NCI-H1694 treated with DMSO at 0.1 percent for 48 hours (cell line): ENCODE measurements around the gene PRKCB.

Source experiments
- DNase-seq: peaks from one replicate; lab custom pipeline; 2025; lab: John Stamatoyannopoulos, UW

The PRKCB gene

GRCh38 chr16:23943604-23944003, 107.8 kb downstream of the PRKCB start:
- no peak for DNase-seq

GRCh38 chr16:23944381-23944780, 108.6 kb downstream of the PRKCB start:
- DNase-seq = no peak

GRCh38 chr16:23945243-23945642, 109.5 kb downstream of the PRKCB start:
- DNase-seq = no peak

- DNase-seq = no peak
Measured at GRCh38 chr16:23947838-23948237, 112.1 kb downstream of the PRKCB start.

- no peak for DNase-seq
Measured at GRCh38 chr16:23948949-23949411, 113.2 kb downstream of the PRKCB start.

GRCh38 chr16:23949630-23950290, 114.0 kb downstream of the PRKCB start:
- DNase-seq = no peak

- DNase-seq = no peak
Measured at GRCh38 chr16:23950291-23950894, 114.6 kb downstream of the PRKCB start.

- DNase-seq = no peak
Measured at GRCh38 chr16:23950898-23951297, 115.1 kb downstream of the PRKCB start.

GRCh38 chr16:23952128-23952970, 116.6 kb downstream of the PRKCB start:
- no peak for DNase-seq

- no peak for DNase-seq
Measured at GRCh38 chr16:23952971-23953300, 117.2 kb downstream of the PRKCB start.

GRCh38 chr16:23953476-23953875, 117.7 kb downstream of the PRKCB start:
- no peak for DNase-seq

- no peak for DNase-seq
Measured at GRCh38 chr16:23955088-23955487, 119.3 kb downstream of the PRKCB start.

GRCh38 chr16:23957287-23957686, 121.5 kb downstream of the PRKCB start:
- DNase-seq = no peak

GRCh38 chr16:23959072-23959751, 123.4 kb downstream of the PRKCB start:
- no peak for DNase-seq

GRCh38 chr16:23959752-23960072, 123.9 kb downstream of the PRKCB start:
- no peak for DNase-seq

- no peak for DNase-seq
Measured at GRCh38 chr16:23960081-23960885, 124.5 kb downstream of the PRKCB start.

GRCh38 chr16:23962001-23962400, 126.2 kb downstream of the PRKCB start:
- no peak for DNase-seq

- DNase-seq = no peak
Measured at GRCh38 chr16:23964136-23964535, 128.4 kb downstream of the PRKCB start.

- DNase-seq = no peak
Measured at GRCh38 chr16:23965137-23965733, 129.5 kb downstream of the PRKCB start.

GRCh38 chr16:23966597-23967394, 131.0 kb downstream of the PRKCB start:
- no peak for DNase-seq

GRCh38 chr16:23967775-23968174, 132.0 kb downstream of the PRKCB start:
- DNase-seq = no peak
